ENCODE measurements around the gene OR6B2.

Gene OR6B2

GRCh38 chr2:240030379-240031094 is at the start of gene OR6B2:
Gene OR6B2 (minus strand): TSS chr2:240030429. CDS start chr2:240030429, 0 bp downstream.
- no peak for TF ChIP-seq CTCF (IDR thresholded peaks at IDR 0.05)

DNA sequence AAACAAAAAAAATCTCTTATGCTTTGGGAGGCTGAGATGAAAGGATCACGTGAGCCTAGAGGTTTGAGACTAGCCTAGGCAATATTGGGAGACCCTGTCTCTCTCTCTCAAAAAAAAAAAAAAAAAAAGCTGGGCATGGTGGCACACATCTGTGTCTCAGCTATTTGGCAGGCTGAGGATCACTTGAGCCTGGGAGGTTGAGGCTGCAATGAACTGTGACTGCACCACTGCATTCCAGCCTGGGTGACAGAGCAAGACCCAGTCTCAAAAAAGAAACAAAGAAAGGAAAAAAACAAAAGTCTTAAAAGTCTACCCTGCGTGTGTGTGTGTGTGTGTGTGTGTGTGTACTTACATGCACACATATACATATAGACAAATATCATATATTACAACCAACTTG is 48.4 kb upstream of the OR6B2 start:
- TF ChIP-seq CTCF (IDR thresholded peaks at IDR 0.05), result no peak

DNA sequence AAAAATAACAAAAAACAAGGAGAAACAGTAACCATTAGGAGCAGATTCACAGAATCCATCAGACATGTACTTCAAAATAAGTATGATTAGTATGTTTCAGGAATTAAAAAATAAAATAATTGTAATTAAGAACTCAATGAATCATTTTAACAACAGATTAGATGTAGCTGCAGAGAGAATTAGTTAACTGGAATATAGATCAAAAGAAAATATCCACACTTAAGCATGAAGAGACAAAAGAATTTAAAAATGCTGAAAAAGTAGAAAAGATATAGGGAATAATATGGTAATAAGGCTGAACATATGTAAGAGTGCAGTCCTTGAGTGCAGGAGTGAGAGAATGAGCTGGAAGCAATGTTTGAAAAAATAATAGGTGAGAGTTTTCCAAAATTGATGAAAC is 47.2 kb upstream of the OR6B2 start:
- TF ChIP-seq CTCF (IDR thresholded peaks at IDR 0.05), result no peak

GRCh38 chr2:240074545-240074944 is 44.3 kb upstream of the OR6B2 start:
- no peak for TF ChIP-seq CTCF (IDR thresholded peaks at IDR 0.05)

DNA sequence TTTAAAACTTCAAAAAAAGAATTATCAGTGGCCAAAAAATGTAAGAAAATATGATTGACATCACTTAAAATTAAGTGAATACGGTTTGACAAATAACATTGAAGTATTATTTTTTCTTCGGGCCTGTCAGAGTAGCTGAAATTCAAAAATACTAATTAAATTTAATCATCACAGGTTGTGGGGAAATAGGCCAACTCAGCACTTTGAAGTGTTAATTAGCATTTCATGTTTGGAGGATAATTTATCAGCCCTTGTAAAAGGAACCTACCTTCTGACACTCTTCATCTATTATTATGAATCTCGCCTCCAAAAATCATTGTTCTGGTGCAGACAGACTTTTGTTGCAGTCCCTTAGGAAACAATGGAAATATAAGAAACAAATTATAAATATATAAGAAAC is 40.7 kb upstream of the OR6B2 start:
- TF ChIP-seq CTCF (IDR thresholded peaks at IDR 0.05), result no peak

DNA sequence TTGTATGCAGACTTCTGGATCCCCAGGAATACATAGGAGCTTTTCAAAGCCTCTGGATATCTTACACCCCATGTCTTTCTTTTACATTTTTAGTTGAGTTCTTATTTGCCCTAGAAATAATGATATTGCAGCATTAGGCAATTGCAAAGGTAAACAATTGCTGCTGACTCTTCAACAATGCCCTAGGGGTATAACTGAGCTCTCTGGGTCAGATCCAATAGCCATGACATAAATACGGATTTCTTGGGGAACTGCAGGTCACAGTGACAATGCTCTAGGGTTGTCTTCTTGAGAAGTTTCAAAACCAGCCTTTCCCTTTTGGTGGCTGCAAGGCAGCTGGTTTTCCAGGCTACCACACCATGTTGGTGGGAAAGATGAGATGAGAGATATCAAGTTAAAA is 39.6 kb upstream of the OR6B2 start:
- TF ChIP-seq CTCF (IDR thresholded peaks at IDR 0.05), result no peak

GRCh38 chr2:240068193-240068592 is 38.0 kb upstream of the OR6B2 start:
- TF ChIP-seq CTCF (IDR thresholded peaks at IDR 0.05), result no peak

DNA sequence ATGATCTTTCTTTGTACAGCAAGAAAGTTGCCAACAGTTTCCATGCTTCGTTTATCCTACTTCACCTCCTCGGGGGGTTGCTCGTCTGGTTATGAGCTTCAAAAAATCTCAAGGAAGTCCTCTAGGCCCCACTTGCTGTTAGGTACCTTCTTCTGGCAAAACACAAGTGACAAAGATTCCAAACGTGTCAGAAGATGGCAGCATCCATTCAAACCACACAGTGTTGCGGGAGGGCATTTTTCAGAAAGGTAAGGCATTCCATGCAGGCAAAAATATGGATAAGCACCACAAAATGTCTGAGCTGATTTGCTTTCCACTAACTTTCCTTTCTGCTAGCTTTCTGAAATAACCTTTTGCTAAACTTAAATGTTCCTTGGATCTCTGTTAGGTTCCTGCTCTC is 36.3 kb upstream of the OR6B2 start:
- no peak for TF ChIP-seq CTCF (IDR thresholded peaks at IDR 0.05)
